Lower leg skin (tissue), 3 donors: ENCODE measurements around the gene CMYA5.

Source experiments
- CTCF ChIP-seq, 3 donors: fragments of 450-650 bp; IDR thresholded peaks; one replicate each; pipeline ENCODE4 v1.5.1; 2016; ENCODE audit warnings: antibody characterized with exemption in 3 of 3, mild to moderate bottlenecking in 3 of 3, moderate library complexity in 2 of 3
- POLR2A ChIP-seq, 2 donors: fragments of 450-650 bp; IDR thresholded peaks; one replicate each; pipeline ENCODE4 v1.6.1; 2016 to 2017; ENCODE audit warnings: antibody characterized with exemption in 2 of 2, mild to moderate bottlenecking in 1 of 2, moderate library complexity in 1 of 2

- TF ChIP-seq CTCF (IDR thresholded peaks at IDR 0.05) (no peak), POLR2A (IDR thresholded peaks at IDR 0.05) (no peak)
Observed at GRCh38 chr5:79831381-79832309, 142.0 kb downstream of the CMYA5 start.
